ENCODE data around the gene HECTD4.

DNA sequence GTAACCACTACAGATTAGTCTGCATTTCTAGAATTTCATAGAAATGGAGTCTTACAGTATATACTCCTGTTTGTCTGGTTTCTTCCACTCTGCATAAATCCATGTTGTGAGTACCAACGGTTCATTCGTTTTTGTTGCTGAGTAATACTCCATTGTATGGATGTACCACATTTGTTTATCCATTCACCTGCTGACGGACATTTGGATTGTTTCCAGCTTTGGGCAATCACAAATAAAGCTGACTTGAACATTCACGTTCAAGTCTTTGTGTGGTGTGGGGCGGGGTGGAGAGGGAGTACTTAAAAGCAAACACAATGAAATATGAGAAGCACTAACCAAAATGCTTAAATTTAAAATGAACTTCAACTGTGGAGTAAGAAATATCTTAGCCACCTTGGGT lies 7.1 kb downstream of the HECTD4 start:
- TF ChIP-seq, protein P1, sequence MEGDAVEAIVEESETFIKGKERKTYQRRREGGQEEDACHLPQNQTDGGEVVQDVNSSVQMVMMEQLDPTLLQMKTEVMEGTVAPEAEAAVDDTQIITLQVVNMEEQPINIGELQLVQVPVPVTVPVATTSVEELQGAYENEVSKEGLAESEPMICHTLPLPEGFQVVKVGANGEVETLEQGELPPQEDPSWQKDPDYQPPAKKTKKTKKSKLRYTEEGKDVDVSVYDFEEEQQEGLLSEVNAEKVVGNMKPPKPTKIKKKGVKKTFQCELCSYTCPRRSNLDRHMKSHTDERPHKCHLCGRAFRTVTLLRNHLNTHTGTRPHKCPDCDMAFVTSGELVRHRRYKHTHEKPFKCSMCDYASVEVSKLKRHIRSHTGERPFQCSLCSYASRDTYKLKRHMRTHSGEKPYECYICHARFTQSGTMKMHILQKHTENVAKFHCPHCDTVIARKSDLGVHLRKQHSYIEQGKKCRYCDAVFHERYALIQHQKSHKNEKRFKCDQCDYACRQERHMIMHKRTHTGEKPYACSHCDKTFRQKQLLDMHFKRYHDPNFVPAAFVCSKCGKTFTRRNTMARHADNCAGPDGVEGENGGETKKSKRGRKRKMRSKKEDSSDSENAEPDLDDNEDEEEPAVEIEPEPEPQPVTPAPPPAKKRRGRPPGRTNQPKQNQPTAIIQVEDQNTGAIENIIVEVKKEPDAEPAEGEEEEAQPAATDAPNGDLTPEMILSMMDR (IDR thresholded peaks at IDR 0.05): no peak
- TF ChIP-seq ZFX (IDR thresholded peaks at IDR 0.05; ENCODE audit: borderline replicate concordance): no peak
